H7 (cell line): ENCODE results near the gene ELFN2. TPM values are rescaled to one million over a fixed set of nuclear protein-coding genes. Genes with fewer than 3 reads are reported as not detected.
"Not testable (repeated sequence)": the region's sequence is repeated elsewhere in the genome, so short reads cannot be mapped to it uniquely, and the experiment has no call there.

Source experiments
- DNase-seq: peaks from one replicate; pipeline ENCODE4 v3.0.0; 2012
- H3K27me3 ChIP-seq: 2 replicates; pipeline ENCODE4 v1.6.0; 2011; ENCODE audit warnings: mild to moderate bottlenecking, low read length; ENCODE audit not compliant: control insufficient read depth, insufficient read depth
- H3K36me3 ChIP-seq: replicated peaks from 2 replicates; pipeline ENCODE4 v1.5.1; 2011; ENCODE audit warnings: low read length; ENCODE audit not compliant: control insufficient read depth, insufficient read depth
- H3K4me3 ChIP-seq: 2 replicates; pipeline ENCODE4 v1.5.1; 2011; ENCODE audit warnings: low read depth, mild to moderate bottlenecking, control low read depth, low read length, moderate library complexity; ENCODE audit not compliant: insufficient read depth
- total RNA-seq: library from RNA; depleted of rRNA; stranded (reverse); fragments of >200 nt; shearing (Covaris generic); gene quantifications from 2 replicates; pipeline ENCODE4 v1.2.3, GENCODE V29; 2014

Gene ELFN2
- total RNA-seq, 1 experiment from 2014 or later = 0.14 TPM

GRCh38 chr22:37401401-37402183, 25.7 kb downstream of the ELFN2 start:
- Histone ChIP-seq H3K27me3 (no peaks in the 10 kb centered on the region), H3K36me3 (no peaks in the 10 kb centered on the region), H3K4me3 (no peak overlapping the region)
- no peak for DNase-seq

GRCh38 chr22:37400719-37401118, 26.6 kb downstream of the ELFN2 start:
- no peak for DNase-seq
- Histone ChIP-seq H3K27me3 (no peaks in the 10 kb centered on the region), H3K36me3 (no peaks in the 10 kb centered on the region), H3K4me3 (no peak overlapping the region)

DNA sequence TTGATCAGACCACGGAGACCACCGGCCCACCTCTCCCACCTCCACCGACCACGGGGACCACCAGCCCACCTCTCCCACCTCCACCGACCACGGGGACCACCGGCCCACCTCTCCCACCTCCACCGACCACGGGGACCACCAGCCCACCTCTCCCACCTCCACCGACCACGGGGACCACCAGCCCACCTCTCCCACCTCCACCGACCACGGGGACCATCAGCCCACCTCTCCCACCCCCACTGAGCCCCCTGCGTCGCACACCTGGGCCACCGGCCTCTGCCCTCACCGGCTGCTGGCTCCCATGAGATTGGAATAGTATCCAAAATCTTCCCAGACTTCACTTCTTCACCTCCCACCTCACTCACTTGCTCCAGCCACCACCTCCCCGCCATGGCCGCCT, 27.8 kb downstream of the ELFN2 start:
- H3K27me3 ChIP-seq, H3K4me3 ChIP-seq, H3K36me3 ChIP-seq, DNase-seq: not testable (repeated sequence)

DNA sequence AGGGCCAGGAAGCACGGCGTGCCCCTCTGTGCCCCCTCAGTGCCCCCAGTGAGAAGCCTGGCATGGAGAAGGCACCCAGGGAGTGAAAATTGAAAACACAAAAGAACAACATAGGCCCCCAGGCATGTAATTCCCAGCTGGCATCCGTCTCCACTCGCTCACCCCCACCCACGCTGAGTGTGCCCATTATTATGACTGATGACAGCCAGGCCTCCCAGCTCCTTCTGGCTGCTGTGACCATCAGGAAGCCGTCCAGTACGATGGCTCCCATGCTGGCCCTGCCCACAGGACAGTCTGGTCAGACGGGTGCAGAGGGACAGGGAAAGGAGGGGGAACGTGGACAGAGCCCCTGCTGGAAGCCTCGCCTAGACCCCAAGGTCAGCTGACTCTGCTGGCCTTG, 30.1 kb downstream of the ELFN2 start:
- no peak overlapping the region for H3K4me3 ChIP-seq
- no peaks in the 10 kb centered on the region for H3K27me3 ChIP-seq
- H3K36me3 ChIP-seq = no peaks in the 10 kb centered on the region
- no peak for DNase-seq

- H3K4me3 ChIP-seq = no peak overlapping the region
- H3K27me3 ChIP-seq = no peaks in the 10 kb centered on the region
- peak; percentile 78 for DNase-seq
- H3K36me3 ChIP-seq = no peaks in the 10 kb centered on the region
Observed at GRCh38 chr22:37396488-37397084, 30.7 kb downstream of the ELFN2 start.

- Histone ChIP-seq H3K27me3 (no peaks in the 10 kb centered on the region), H3K36me3 (no peaks in the 10 kb centered on the region), H3K4me3 (no peak overlapping the region)
- no peak for DNase-seq
Observed at GRCh38 chr22:37394341-37394740, 32.9 kb downstream of the ELFN2 start.

GRCh38 chr22:37393746-37394145, 33.5 kb downstream of the ELFN2 start:
- Histone ChIP-seq H3K27me3 (no peaks in the 10 kb centered on the region), H3K36me3 (no peaks in the 10 kb centered on the region), H3K4me3 (no peak overlapping the region)
- DNase-seq = no peak

- DNase-seq = no peak
- no peaks in the 10 kb centered on the region for H3K36me3 ChIP-seq
- H3K27me3 ChIP-seq = no peaks in the 10 kb centered on the region
- H3K4me3 ChIP-seq = no peak overlapping the region
Observed at GRCh38 chr22:37392721-37393328, 34.5 kb downstream of the ELFN2 start.

GRCh38 chr22:37391702-37392101, 35.6 kb downstream of the ELFN2 start:
- Histone ChIP-seq H3K36me3 (no peaks in the 10 kb centered on the region), H3K4me3 (no peak overlapping the region), H3K27me3 (no peaks in the 10 kb centered on the region)
- DNase-seq = no peak

GRCh38 chr22:37390075-37390474, 37.2 kb downstream of the ELFN2 start:
- no peak overlapping the region for H3K4me3 ChIP-seq
- DNase-seq = no peak
- no peaks in the 10 kb centered on the region for H3K27me3 ChIP-seq
- no peaks in the 10 kb centered on the region for H3K36me3 ChIP-seq

- no peak overlapping the region for H3K4me3 ChIP-seq
- no peaks in the 10 kb centered on the region for H3K36me3 ChIP-seq
- no peaks in the 10 kb centered on the region for H3K27me3 ChIP-seq
- no peak for DNase-seq
Observed at GRCh38 chr22:37388538-37388937, 38.7 kb downstream of the ELFN2 start.

DNA sequence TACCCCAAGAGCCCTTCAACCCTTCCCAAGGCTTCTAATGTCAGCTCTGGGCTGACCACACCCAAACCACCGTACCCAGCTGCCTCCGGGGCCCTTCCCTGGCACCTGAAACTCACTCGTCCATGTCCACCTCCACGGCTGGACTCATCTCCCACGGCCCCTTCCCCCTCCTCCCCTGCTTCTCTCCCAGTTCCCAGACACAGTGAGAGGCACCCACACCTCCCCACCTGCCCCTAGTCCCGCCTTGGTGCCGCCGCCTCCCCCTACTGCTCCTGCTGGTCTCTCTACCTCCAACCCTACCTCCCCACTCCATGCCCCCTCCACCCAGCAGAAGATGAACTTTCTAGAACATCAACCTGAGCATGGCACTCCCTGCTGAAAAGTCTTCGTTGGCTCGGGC, 39.5 kb downstream of the ELFN2 start:
- Histone ChIP-seq H3K27me3 (no peaks in the 10 kb centered on the region), H3K4me3 (no peak overlapping the region), H3K36me3 (no peaks in the 10 kb centered on the region)
- no peak for DNase-seq

DNA sequence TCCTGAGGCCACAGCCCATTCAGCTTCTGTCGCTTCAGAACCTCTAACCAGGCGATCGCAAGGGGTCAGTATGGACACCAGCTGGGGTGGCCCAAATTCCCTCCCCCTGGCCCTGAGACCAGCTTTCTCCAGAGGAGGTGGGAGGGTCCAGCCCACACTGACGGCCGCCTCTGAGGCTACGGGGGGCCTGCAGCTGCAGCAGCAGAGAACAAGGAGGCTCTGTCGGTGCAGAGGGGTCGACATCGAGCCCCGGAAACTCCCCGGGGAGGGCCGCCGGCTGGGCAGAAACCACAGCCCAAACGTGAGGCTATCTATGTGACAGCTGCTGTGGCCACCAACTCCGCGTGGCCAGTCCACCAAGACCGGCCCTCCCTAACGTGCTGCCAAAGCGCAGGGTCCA, 40.8 kb downstream of the ELFN2 start:
- Histone ChIP-seq H3K27me3 (no peaks in the 10 kb centered on the region), H3K4me3 (no peak overlapping the region), H3K36me3 (no peaks in the 10 kb centered on the region)
- peak; percentile 77 for DNase-seq

DNA sequence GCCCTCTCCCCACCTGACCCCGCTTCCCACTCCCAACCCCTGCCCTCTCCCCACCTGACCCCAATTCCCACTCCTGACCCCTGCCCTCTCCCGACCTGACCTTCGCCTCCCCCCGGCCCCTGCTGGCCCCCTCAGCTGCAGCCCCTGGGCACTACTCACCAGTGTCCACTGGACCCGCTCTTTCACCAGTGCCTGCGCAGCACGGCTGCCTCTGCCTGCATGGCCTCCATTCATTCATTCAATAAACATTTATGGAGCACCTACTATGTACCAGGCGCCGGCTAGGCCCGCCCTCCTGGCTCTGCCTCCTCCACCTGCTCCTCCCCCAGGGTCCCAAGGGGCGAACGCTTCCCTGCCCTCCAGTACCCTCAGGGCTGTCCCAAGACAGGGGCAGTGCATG, 42.6 kb downstream of the ELFN2 start:
- DNase-seq = no peak
- H3K36me3 ChIP-seq = no peaks in the 10 kb centered on the region
- H3K4me3 ChIP-seq = no peak overlapping the region
- H3K27me3 ChIP-seq = no peaks in the 10 kb centered on the region

- DNase-seq = no peak
- H3K4me3 ChIP-seq = no peak overlapping the region
- H3K36me3 ChIP-seq = no peaks in the 10 kb centered on the region
- H3K27me3 ChIP-seq = no peaks in the 10 kb centered on the region
Observed at GRCh38 chr22:37383341-37383740, 43.9 kb downstream of the ELFN2 start.
